Measurements from ENCODE around the gene RRP7A.
A peak's percentile ranks its signal among the peaks of the same experiment; 100 is the strongest.
"Not testable (repeated sequence)": the region's sequence is repeated elsewhere in the genome, so short reads cannot be mapped to it uniquely, and the experiment has no call there.

Gene RRP7A

DNA sequence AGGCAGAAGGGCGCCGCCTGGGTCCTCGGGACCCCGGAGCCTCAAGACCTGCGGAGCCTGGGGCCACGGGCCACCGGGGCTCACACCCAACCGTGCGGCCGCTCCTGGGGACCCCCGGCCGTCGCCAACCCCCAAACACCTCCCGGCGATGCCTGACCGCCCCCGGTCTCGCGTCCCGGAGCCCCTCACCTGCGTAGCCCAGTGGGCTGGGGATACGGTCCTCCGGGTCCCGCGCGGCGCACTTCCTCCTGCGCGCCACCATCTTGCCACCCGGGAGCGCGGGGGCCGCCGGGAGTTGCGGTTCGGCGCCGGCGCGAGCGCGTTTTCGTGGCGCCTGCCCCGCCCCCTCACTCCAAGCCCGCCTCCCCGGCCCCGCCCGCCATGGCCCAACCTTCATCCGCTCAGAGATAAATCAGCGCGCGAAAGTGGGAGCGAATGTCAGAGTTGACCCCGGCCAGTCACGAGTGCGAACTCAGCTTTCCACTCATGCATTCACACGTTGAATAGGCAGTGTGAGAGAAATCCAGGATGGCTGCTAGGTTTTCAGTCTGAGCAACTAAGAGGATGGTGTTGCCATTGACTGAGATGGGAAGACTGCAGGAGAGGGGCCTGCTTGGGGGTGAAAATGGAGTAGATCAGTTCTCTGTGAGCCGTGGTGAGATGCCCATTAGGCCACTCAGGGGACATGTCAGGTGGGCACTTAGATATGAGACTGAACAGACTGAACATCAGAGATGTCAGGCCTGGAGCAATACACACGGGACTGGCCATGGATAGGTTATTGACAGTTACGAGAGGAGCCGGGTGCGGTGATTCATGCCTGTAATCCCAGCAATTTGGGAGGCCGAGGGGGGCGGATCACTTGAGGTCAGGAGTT is at the start of gene RRP7A:
RRP7A (minus strand) TSS at position 272 of the 877 bp plus-strand sequence; CDS start at position 262, 10 bp downstream.
- peak; percentile 10 for DNase-seq

GRCh38 chr22:42567950-42568349 is 48.4 kb upstream of the RRP7A start:
- not testable (repeated sequence) for DNase-seq

GRCh38 chr22:42565956-42566355 is 46.4 kb upstream of the RRP7A start:
- no peak for DNase-seq

DNA sequence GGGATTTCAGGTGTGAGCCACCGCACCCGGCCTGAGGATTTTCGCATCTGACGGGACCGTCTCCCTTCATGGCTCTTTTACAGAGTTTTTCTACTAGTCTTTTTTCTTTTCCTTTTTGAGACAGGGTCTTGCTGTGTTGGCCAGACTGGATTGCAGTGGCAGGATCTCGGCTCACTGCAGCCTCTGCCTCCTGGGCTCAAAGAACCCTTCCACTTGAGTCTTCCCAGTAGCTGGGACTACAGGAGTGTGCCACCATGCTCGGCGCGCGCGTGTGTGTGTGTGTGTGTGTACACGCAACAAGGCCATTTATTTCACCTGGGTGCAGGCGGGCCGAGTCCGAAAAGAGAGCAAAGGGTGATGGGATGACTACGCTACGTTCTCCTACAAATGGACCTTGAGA is 45.1 kb upstream of the RRP7A start:
- DNase-seq = no peak

DNA sequence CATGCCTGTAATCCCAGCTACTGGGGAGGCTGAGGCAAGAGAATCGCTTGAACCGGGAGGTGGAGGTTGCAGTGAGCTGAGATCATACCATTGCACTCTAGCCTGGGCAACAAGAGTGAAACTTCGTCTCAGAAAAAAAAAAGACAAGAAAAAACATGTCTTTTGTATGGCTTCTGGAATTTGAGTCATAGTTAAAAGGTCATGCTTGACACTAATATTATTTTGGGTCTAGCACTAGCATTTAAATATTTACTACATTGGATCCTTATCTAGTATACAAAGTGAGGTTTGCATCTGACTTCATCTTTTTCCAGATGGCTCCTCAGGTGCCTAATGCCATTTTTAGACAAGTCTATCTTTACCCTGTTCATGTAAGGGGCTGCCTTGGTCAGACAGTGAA is 44.3 kb upstream of the RRP7A start:
- DNase-seq = not testable (repeated sequence)

DNA sequence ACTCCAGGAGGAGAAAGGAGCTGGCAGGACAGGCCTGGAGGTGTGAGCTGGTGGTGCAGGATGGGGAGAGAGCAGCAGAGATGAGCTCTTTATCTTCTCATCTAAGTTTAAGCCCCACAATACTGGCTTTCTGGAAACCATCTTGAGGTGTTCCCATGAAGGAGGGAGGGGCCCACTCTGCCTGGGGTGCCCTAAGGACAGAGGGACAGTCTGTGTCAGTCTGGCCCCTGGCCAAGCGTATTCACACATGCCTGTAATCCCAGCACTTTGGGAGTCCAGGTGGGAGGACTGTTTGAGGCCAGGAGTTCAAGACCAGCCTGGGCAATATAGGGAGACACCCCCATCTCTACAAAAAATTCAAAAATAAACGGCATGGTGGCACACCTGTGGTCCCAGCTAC is 43.1 kb upstream of the RRP7A start:
- no peak for DNase-seq

DNA sequence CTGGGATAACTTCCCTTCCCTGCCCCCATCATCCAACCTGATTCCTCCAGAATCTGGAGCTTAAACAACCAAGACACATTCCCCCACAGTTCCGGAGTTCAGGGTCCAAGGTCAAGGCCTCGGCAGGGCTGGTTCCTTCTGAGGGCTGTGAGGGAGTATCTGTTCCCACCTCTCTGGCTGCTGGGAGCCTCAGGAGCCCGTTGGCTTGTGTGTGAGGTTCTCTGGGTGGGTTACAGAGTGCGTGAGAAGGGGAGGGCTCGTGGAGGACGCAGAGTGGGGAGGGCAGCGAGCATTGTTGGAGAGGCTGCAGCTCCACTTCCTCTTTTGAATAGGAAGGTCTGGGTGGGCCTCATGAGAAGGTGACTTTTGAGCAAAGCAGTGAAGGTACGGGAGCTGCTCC is 42.7 kb upstream of the RRP7A start:
- DNase-seq = no peak

GRCh38 chr22:42561856-42562255 is 42.3 kb upstream of the RRP7A start:
- DNase-seq = no peak

DNA sequence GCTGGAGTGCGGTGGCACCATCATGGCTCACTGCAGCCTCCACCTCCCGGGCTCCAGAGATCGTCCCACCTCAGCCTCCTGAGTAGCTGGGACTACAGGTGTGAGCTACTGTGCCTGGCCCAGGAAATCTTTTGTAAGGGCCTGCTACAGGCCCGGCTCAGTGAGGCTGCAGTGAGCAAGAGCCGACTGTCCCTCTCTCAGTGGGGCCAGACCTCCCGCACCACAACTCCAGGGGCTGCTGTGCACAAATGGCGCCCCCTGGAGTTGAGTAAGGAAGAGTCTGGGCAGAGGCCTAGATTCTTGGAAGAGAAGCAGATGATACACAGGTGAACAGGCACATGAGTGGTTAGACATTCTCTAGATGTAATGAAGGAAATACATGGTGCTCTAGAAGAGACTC is 41.2 kb upstream of the RRP7A start:
- DNase-seq = no peak

GRCh38 chr22:42560381-42560780 is 40.8 kb upstream of the RRP7A start:
- no peak for DNase-seq

DNA sequence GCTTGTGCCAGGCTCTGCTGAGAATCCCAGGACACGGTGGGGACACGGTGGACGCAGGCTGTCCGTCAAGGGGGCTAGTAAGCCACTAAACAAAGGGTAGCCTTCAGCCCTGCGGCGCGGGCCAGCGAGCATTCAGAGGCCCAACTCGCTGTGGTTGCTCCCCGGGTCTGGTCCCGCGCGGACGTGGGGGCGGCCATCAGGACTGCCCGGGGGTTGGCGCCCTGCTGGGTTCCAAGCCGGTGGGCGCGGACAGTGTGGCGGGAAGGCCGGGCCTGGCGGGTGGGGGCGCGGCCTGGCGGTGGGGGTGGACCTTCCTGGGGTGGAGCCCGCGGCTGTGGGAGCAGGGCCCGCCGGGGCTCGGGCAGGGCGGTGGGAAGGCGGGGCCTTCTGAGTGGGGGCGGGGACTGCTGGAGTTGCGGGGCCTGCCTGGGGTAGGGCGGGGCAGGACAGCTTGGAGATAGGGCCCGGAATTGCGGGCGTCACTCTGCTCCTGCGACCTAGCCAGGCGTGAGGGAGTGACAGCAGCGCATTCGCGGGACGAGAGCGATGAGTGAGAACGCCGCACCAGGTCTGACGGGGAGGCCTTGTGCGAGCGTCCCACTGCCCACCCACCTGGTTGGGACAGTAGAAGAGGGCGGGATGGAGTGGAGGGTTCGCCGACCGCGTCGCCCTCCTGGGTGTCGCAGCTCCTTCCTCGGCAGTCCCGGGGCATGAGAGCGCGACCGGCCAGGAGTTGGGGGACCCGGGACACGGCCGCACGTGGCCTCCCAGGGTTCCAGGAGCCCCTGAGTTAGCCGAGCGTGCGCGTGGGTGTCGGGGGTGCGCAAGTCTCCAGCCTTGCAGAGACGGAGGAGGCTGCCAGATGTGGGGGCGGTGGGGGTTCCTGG is 34.1 kb upstream of the RRP7A start, which contains the start of gene SERHL2:
SERHL2 (plus strand) TSS at position 482 of the 887 bp plus-strand sequence; CDS start at position 547, 65 bp downstream.
- DNase-seq = no peak

DNA sequence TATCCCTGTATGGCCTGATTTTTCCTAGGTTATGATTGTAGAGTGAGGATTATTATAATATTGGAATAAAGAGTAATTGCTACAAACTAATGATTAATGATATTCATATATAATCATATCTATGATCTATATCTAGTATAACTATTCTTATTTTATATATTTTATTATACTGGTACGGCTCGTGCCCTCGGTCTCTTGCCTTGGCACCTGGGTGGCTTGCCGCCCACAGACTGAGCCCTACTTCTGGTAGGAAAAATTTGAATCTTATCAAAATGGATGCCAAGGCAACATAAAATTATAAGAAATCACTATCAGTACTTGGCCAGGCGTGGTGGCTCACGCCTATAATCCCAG is 32.7 kb upstream of the RRP7A start:
- not testable (repeated sequence) for DNase-seq

GRCh38 chr22:42549331-42550060 is 29.9 kb upstream of the RRP7A start:
- DNase-seq = no peak

GRCh38 chr22:42548597-42549330 is 29.2 kb upstream of the RRP7A start:
- DNase-seq = no peak

DNA sequence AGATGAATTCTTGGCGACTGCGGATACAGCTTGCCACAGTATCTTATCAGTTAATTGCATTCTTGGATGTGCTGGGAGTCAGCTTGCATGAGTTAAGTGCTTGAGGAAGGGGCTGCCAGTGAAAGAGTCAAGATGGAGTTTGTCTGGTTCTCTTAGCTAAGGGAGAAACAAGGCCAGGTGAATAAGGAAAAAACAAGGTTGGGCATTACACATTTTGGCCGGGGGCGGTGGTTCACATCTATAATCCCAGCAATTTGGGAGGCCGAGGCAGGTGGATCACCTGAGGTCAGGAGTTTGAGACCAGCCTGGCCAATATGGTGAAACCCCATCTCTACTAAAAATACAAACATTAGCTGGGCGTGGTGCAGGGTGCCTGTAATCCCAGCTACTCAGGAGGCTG is 28.5 kb upstream of the RRP7A start:
- DNase-seq = not testable (repeated sequence)

- DNase-seq = no peak
These were observed 28.0 kb upstream of the RRP7A start for GRCh38 chr22:42547562-42547961.

DNA sequence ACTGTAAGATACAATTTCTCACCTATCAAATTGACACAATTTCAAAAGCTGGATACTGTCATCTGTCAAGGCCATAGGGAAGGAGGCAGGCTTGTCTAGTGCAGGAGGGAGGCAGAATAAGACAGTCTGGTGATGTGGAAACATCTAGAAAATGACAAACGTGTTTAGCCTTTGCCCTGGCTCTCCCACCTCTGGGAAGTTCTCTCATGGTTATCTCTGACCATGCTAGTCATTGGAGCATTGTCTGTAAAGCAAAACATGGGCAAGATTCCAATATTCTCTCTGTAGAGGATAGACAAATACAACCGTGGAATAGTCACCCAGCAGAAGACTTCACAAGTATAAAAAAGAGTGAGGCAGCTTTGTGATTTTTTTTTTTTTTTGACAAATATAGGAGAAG is 25.1 kb upstream of the RRP7A start:
- DNase-seq = no peak

DNA sequence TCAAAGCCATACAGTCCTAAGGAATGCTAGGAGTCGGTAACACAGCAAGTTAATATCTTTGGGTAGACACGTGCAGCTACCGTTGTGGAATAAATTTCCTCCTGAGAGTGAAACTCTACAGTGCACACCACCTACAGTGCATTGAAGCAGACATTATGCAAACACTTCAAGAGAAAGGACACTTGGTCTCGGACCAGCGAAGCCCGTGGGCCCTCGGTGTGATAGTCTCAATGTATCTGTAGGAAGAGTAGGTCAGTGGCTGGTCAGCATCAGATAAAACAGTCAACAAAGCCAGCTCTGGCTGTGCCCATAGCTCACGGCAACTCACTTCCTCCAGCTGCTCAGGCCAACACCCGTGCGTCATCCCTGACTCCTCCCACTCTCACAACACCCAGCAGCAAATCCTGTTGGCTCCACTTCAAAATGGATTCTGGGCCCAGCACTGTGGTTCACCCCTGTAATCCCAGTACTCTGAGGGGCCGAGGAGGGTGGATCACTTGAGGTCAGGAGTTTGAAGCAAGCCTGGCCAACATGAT is 19.7 kb upstream of the RRP7A start:
- DNase-seq = not testable (repeated sequence)

GRCh38 chr22:42537199-42537831 is 17.7 kb upstream of the RRP7A start:
- DNase-seq = not testable (repeated sequence)

GRCh38 chr22:42536634-42537033 is 17.0 kb upstream of the RRP7A start:
- not testable (repeated sequence) for DNase-seq

DNA sequence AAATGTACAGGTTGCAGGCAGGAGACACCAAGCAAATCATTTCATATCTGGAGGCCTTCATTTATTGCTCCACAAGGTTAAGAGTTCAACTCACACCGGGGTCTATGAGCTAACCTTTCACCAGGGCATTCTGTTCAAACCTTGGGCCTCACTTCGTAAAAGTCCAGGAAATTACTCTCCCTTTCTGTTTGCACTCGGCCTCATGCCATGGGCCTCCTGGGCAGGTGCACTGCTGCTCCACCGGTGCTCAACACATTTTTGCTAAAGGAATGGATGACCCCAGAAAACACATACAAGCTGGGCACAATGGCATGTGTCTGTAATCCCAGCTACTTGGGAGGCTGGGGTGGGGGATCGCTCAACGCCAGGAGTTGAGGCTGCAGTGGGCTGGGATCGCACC is 16.6 kb upstream of the RRP7A start:
- DNase-seq = no peak

Data from NCI-H1436 treated with DMSO at 0.1 percent for 48 hours (cell line).